Liver (tissue), 9 donors: ENCODE results near the gene NEAT1. TPM values are rescaled to one million over a fixed set of nuclear protein-coding genes. Genes with fewer than 3 reads are reported as not detected.

Experiments
- DNase-seq: peaks from one replicate; pipeline ENCODE4 v3.0.0-alpha.2; 2017; ENCODE audit warnings: low spot score
- H3K27ac ChIP-seq, 2 donors: one replicate each; pipeline ENCODE4 v1.7.0; 2013; ENCODE audit warnings: inconsistent platforms in 2 of 2, low read length in 2 of 2, control low read depth in 1 of 2, low read depth in 1 of 2, mild to moderate bottlenecking in 1 of 2
- H3K27me3 ChIP-seq, 4 donors: one replicate each; pipeline versions ENCODE4 v1.6.1 to v1.7.0; 2013; ENCODE audit warnings: low read length in 3 of 4, inconsistent platforms in 1 of 4, mild to moderate bottlenecking in 1 of 4, moderate library complexity in 1 of 4; ENCODE audit not compliant: control insufficient read depth in 4 of 4, insufficient read depth in 4 of 4
- H3K36me3 ChIP-seq, 4 donors: one replicate each; pipeline versions ENCODE4 v1.6.1 to v1.7.0; 2013; ENCODE audit warnings: low read length in 3 of 4, mild to moderate bottlenecking in 3 of 4, low read depth in 1 of 4, moderate library complexity in 1 of 4; ENCODE audit not compliant: control insufficient read depth in 4 of 4, insufficient read depth in 3 of 4
- H3K4me1 ChIP-seq, 4 donors: one replicate each; pipeline versions ENCODE4 v1.6.1 to v1.7.0; 2013; ENCODE audit warnings: low read length in 3 of 4, mild to moderate bottlenecking in 3 of 4, moderate library complexity in 1 of 4; ENCODE audit not compliant: control insufficient read depth in 4 of 4, insufficient read depth in 4 of 4
- H3K4me3 ChIP-seq, 3 donors: one replicate each; pipeline versions ENCODE4 v1.6.1 to v1.7.0; 2013; ENCODE audit warnings: low read length in 3 of 3, control low read depth in 1 of 3, low read depth in 1 of 3, mild to moderate bottlenecking in 1 of 3
- H3K9ac ChIP-seq, 2 donors: one replicate each; pipeline ENCODE4 v1.7.0; 2013; ENCODE audit warnings: low read length in 2 of 2, mild to moderate bottlenecking in 2 of 2, moderate library complexity in 2 of 2, control low read depth in 1 of 2, low read depth in 1 of 2
- H3K9me3 ChIP-seq, 4 donors: one replicate each; pipeline versions ENCODE4 v1.6.1 to v1.7.0; 2013; ENCODE audit warnings: low read length in 3 of 4; ENCODE audit not compliant: control insufficient read depth in 4 of 4
- CTCF ChIP-seq: fragments of 150-350 bp; IDR thresholded peaks from 2 replicates; pipeline ENCODE4 v1.5.1; 2017; ENCODE audit warnings: improper control_type of control experiment, low read depth, low read length; ENCODE audit not compliant: missing input control
- EGR1 ChIP-seq, 2 donors: IDR thresholded peaks; 2 replicates each; pipeline ENCODE4 v1.6.1; 2016 to 2018; ENCODE audit warnings: antibody characterized with exemption in 2 of 2, low read depth in 2 of 2
- FOXA2 ChIP-seq: IDR thresholded peaks from 2 replicates; pipeline ENCODE4 v1.6.1; 2016; ENCODE audit warnings: antibody characterized with exemption
- GABPA ChIP-seq, 2 donors: IDR thresholded peaks in 1 of 2; conservative IDR thresholded peaks in 1 of 2; 2 replicates each; pipeline ENCODE4 v1.6.1; 2016; ENCODE audit warnings: antibody characterized with exemption in 2 of 2, mild to moderate bottlenecking in 1 of 2, moderate library complexity in 1 of 2
- HNF4A ChIP-seq, 2 donors: conservative IDR thresholded peaks; 2 replicates each; pipeline ENCODE4 v1.6.1; 2016; ENCODE audit warnings: antibody characterized with exemption in 2 of 2, mild to moderate bottlenecking in 2 of 2
- JUND ChIP-seq, 2 donors: IDR thresholded peaks; 2 replicates each; pipeline ENCODE4 v1.6.1; 2016; ENCODE audit warnings: antibody characterized with exemption in 2 of 2
- NR2F2 ChIP-seq: IDR thresholded peaks from 2 replicates; pipeline ENCODE4 v1.6.1; 2016; ENCODE audit warnings: antibody characterized with exemption
- RAD21 ChIP-seq, 2 donors: IDR thresholded peaks; 2 replicates each; pipeline ENCODE4 v1.6.1; 2016; ENCODE audit warnings: antibody characterized with exemption in 2 of 2, mild to moderate bottlenecking in 2 of 2
- REST ChIP-seq: IDR thresholded peaks from 2 replicates; pipeline ENCODE4 v1.6.1; 2016; ENCODE audit warnings: antibody characterized with exemption, mild to moderate bottlenecking
- SP1 ChIP-seq: IDR thresholded peaks from 2 replicates; pipeline ENCODE4 v1.6.1; 2018; ENCODE audit warnings: antibody characterized with exemption, mild to moderate bottlenecking
- TAF1 ChIP-seq: conservative IDR thresholded peaks from 2 replicates; pipeline ENCODE4 v1.6.1; 2016; ENCODE audit warnings: antibody characterized with exemption, mild to moderate bottlenecking
- YY1 ChIP-seq: IDR thresholded peaks from 2 replicates; pipeline ENCODE4 v1.6.1; 2016; ENCODE audit warnings: antibody characterized with exemption, mild to moderate bottlenecking
- WGBS: extraction: QIAGEN DNeasy Blood & Tissue Kit; methylation state at CpG from one replicate; pipeline ENCODE4 v1.1.7; 2013; 5-methylcytosine and 5-hydroxymethylcytosine counted together
- polyA plus RNA-seq, 2 donors: library from polyadenylated mRNA; stranded (reverse) in 1 of 2; unstranded in 1 of 2; fragments of 200-250 nt in 1 of 2; fragments of >200 nt in 1 of 2; fragmentation: Nextera tagmentation in 1 of 2; extraction: Ambion mirVana in 1 of 2; gene quantifications; one replicate each; pipeline versions ENCODE4 v1.2.1 to v1.2.3, GENCODE V29; 2013 to 2015
- total RNA-seq, 2 donors: library from RNA; depleted of rRNA; stranded (reverse); fragments of >200 nt; gene quantifications; one replicate each; pipeline ENCODE4 v1.2.3, GENCODE V29; 2014
- TF ChIP-seq, protein P1 (sequence below): IDR thresholded peaks from 2 replicates; pipeline ENCODE4 v1.6.1; 2016; ENCODE audit warnings: antibody characterized with exemption
- TF ChIP-seq, protein P2 (sequence below): IDR thresholded peaks from 2 replicates; pipeline ENCODE4 v1.6.1; 2016; ENCODE audit warnings: antibody characterized with exemption
- donor health status: healthy.
- donor health status: healthy.
- donor health status: healthy.
- donor health status: healthy.
- donor health status: healthy.

NEAT1 gene
- total and polyA plus RNA-seq, 4 donors: 29.6 to 1,968 (median 80.8) TPM

DNA sequence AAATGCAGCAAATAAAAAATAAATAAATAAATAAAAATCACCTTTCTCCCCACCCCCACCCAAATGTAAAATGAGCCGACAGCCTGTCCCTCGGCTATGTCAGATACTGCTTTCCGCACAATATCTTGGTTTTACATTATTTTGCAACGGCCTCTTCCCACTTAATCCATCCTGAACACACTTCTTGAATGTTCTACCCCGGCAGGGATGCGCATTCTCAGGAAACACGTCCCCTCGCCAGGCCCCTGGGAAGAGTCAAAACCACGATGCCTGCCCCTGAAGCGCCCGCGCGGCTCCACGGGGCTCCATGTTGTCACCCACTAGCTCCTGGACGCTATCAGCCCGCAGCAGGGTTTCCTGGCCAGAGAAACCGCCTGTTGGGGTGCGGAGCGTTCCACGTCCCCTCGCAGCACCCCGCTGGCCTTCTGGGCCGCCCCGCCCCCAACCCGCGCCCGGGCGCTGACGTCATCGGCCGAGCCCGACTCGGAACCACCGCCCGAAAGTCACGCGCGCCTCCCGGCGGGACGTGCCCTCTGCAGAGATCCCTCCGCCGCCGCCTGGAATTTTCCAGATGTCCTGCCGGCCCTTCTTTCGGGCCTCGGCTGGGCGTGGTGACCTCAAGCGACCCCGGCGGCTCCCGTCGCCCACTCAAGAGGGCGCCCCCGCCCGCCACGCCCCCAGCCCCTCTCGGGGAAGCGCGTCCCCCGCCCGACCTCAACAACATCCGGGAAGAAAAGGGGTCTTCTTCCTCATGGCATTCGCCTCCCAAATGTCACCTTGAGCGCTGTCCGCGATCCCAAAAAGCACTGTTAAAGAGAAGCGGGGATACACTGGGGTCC lies 585 bp upstream of the NEAT1 start:
- Histone ChIP-seq H3K4me3 (peak overlapping the region; percentile 63 to 99 (median 73)), H3K9ac (peak overlapping the region; percentile 94 to 98), H3K27ac (peak overlapping the region; percentile 99 to 100), H3K9me3 (no peaks in the 10 kb centered on the region), H3K4me1 (peaks cover 3 to 32% (median 13%) of the 10 kb centered on the region in 4 donors), H3K27me3 (no peaks in the 10 kb centered on the region), H3K36me3 (peaks cover 0 to 2% (median 0%) of the 10 kb centered on the region in 4 donors)
- WGBS: under 1% methylated on average over 68 of the region's 68 CpGs
- DNase-seq: peak; percentile 99
- no peak for TF ChIP-seq TAF1
- TF ChIP-seq EGR1 (IDR thresholded peaks at IDR 0.05; ENCODE audit: low read depth in 2 of 2): peak in 1 of 2 donors; percentile 29
- TF ChIP-seq YY1: no peak
- TF ChIP-seq NR2F2: no peak
- TF ChIP-seq, protein P1, sequence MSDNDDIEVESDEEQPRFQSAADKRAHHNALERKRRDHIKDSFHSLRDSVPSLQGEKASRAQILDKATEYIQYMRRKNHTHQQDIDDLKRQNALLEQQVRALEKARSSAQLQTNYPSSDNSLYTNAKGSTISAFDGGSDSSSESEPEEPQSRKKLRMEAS: no peak
- TF ChIP-seq RAD21 (IDR thresholded peaks at IDR 0.05): no peak
- TF ChIP-seq JUND (IDR thresholded peaks at IDR 0.05): peak in 1 of 2 donors; percentile 68
- TF ChIP-seq CTCF: no peak
- peak in 1 of 2 donors; percentile 12 for TF ChIP-seq GABPA (IDR thresholded peaks at IDR 0.05 in 1 of 2, conservative IDR thresholded peaks at IDR 0.05 in 1 of 2)
- TF ChIP-seq SP1: peak; percentile 35
- no peak for TF ChIP-seq REST
- TF ChIP-seq FOXA2: no peak
- no peak for TF ChIP-seq HNF4A (conservative IDR thresholded peaks at IDR 0.05)

DNA sequence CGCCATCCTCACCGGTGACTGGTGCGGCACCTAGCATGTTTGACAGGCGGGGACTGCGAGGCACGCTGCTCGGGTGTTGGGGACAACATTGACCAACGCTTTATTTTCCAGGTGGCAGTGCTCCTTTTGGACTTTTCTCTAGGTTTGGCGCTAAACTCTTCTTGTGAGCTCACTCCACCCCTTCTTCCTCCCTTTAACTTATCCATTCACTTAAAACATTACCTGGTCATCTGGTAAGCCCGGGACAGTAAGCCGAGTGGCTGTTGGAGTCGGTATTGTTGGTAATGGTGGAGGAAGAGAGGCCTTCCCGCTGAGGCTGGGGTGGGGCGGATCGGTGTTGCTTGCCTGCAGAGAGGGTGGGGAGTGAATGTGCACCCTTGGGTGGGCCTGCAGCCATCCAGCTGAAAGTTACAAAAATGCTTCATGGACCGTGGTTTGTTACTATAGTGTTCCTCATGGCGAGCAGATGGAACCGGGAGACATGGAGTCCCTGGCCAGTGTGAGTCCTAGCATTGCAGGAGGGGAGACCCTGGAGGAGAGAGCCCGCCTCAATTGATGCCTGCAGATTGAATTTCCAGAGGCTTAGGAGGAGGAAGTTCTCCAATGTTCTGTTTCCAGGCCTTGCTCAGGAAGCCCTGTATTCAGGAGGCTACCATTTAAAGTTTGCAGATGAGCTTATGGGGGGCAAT lies 1.1 kb downstream of the NEAT1 start:
- peak overlapping the region; percentile 98 to 100 for H3K9ac ChIP-seq
- TF ChIP-seq, protein P2, sequence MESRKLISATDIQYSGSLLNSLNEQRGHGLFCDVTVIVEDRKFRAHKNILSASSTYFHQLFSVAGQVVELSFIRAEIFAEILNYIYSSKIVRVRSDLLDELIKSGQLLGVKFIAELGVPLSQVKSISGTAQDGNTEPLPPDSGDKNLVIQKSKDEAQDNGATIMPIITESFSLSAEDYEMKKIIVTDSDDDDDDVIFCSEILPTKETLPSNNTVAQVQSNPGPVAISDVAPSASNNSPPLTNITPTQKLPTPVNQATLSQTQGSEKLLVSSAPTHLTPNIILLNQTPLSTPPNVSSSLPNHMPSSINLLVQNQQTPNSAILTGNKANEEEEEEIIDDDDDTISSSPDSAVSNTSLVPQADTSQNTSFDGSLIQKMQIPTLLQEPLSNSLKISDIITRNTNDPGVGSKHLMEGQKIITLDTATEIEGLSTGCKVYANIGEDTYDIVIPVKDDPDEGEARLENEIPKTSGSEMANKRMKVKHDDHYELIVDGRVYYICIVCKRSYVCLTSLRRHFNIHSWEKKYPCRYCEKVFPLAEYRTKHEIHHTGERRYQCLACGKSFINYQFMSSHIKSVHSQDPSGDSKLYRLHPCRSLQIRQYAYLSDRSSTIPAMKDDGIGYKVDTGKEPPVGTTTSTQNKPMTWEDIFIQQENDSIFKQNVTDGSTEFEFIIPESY: no peak
- TF ChIP-seq CTCF (no peak), NR2F2 (peak; percentile 1), GABPA (IDR thresholded peaks at IDR 0.05 in 1 of 2, conservative IDR thresholded peaks at IDR 0.05 in 1 of 2) (no peak), TAF1 (peak; percentile 27), EGR1 (IDR thresholded peaks at IDR 0.05; ENCODE audit: low read depth in 2 of 2) (no peak)
- no peak for DNase-seq
- H3K27me3 ChIP-seq: no peaks in the 10 kb centered on the region
- H3K36me3 ChIP-seq: peaks cover 0 to 2% (median 0%) of the 10 kb centered on the region in 4 donors
- H3K9me3 ChIP-seq: no peaks in the 10 kb centered on the region
- under 1% methylated on average over 19 of the region's 19 CpGs for WGBS
- H3K4me3 ChIP-seq: peak overlapping the region; percentile 63 to 99 (median 73)
- peaks cover 0 to 31% (median 2%) of the 10 kb centered on the region in 4 donors for H3K4me1 ChIP-seq
- H3K27ac ChIP-seq: peak overlapping the region; percentile 99 to 100
